Tongue (tissue), 2 donors: ENCODE results near the gene BCAT1. TPM values are rescaled to one million over a fixed set of nuclear protein-coding genes. Genes with fewer than 3 reads are reported as not detected.
A peak's percentile ranks its signal among the peaks of the same experiment; 100 is the strongest.
"Not testable (repeated sequence)": the region's sequence is repeated elsewhere in the genome, so short reads cannot be mapped to it uniquely, and the experiment has no call there.

Source experiments
- DNase-seq: peaks from one replicate; pipeline ENCODE4 v3.0.0-alpha.2; 2015
- total RNA-seq: library from RNA; depleted of rRNA; stranded (reverse); fragments of >200 nt; gene quantifications from one replicate; pipeline ENCODE4 v1.2.3, GENCODE V29; 2014

The BCAT1 gene
- total RNA-seq, 1 donor from 2014 or later, result 29.6 TPM

- DNase-seq, result not testable (repeated sequence)
Observed at GRCh38 chr12:24926080-24926479, 22.8 kb downstream of the BCAT1 start.

DNA sequence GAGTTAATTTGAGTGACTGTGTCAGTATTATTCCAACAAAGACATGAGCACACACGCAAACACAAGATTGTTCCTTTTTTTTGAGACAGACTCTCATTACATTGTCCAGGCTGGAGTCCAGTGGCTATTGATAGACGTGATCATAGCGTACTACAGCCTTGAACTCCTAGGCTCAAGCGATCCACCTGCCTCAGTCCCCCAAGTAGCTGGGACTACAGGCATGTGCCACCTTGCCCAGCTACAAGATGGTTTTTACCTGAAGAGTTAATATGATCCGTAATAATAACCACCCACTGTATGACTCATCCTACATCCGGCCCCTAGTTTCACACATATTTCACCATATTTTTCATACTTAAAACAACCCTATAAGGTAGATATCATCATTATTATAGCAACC, 26.8 kb downstream of the BCAT1 start:
- no peak for DNase-seq

- no peak for DNase-seq
Observed at GRCh38 chr12:24921251-24922038, 27.5 kb downstream of the BCAT1 start.

- no peak for DNase-seq
Observed at GRCh38 chr12:24920141-24920540, 28.8 kb downstream of the BCAT1 start.

GRCh38 chr12:24919346-24920001, 29.4 kb downstream of the BCAT1 start:
- DNase-seq, result no peak

- DNase-seq, result no peak
Observed at GRCh38 chr12:24918596-24918995, 30.3 kb downstream of the BCAT1 start.

DNA sequence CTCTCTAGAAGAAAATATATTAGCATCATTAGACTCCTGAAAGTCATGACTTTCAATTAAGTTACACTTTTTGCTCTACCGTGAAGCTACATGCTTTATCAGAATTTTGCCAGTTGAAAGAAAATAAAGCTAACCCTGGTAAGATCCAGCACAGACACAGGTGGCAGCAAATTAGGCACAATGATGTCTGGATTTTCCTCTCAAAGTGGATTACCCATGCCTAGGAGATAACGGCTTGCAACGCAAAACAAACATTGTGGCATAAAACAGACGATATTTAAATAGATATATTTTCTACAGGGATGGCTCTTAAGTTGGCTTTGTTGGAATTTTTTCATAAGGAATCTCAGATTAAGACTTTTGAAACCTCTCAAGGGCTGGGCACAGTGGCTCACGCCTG, 33.4 kb downstream of the BCAT1 start:
- no peak for DNase-seq

- no peak for DNase-seq
Observed at GRCh38 chr12:24913953-24914352, 34.9 kb downstream of the BCAT1 start.

DNA sequence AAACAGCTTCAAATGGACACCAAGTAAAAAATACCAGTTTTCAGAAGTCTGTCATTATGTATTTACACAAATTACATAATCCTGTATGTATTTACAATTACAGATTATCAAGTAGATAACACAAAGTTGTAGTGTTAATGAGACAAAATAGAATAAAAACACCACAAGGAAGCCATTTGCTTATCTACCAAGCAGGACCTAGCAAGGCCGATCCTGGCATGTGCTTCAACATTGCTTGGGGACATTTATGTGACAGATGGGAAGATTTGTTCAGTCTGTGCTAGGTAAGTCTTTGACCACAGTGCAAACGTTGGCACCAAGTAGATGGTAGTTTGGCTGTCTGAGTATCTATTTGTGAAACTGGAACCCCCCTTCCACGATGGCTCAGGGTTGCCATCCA, 35.8 kb downstream of the BCAT1 start:
- DNase-seq, result no peak

DNA sequence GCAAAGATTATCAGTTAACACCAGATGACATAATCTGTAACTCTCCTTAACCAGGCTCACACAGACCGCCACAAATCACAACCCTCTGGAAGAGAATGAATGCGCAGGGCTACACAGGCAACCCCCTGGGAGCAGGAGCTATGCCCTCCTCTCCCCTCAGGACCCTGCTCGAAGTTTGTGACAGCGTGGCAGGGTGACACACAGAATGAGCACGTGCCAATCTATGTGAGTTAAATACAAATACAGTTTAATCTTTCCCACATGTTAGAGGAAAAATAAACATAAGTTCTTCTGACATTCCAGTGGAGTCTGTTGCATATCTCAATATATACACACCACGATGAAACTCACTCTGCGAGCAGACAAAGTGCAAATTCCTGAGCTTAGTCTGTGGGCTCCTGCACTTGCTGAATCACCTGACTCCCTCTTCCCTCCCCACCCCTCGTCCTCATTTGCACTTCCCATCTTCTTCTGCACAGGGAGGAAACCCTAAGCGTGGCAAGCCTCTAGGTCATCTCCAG, 37.6 kb downstream of the BCAT1 start:
- peak; percentile 16 for DNase-seq

DNA sequence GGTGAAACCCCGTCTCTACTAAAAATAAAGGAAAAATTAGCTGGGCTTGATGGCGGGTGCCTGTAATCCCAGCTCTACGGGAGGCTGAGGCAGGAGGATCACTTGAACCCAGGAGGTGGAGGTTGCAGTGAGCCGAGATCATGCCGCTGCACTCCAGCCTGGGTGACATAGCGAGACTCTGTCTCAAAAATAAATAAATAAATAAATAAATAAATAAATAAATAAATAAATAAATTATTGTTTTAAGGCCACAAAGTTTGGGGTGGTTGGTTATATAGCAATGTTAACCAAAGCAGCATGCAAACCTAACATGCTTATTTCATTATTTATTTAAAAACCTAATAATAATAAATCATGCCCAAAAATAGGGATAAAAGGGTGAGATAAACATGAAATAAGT, 38.7 kb downstream of the BCAT1 start:
- not testable (repeated sequence) for DNase-seq

DNA sequence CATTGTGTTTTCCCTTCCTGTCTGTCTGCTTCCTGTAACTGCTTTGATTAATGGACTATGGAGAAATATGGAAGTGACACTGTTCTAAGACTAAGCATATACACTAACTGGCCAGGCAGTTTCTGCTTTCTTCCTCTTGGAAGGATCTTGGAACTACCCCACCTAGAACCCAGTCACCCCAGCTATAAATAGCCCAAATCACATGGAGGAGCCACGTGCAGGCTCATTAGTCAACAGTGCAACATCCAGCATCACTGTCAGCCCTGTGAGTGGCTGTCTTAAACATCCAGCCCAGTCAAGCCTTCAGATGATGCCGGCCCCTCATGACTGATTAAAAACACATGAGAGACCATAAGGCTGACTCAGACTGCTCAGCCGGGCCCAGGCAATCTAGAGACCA, 39.2 kb downstream of the BCAT1 start:
- DNase-seq, result no peak

DNA sequence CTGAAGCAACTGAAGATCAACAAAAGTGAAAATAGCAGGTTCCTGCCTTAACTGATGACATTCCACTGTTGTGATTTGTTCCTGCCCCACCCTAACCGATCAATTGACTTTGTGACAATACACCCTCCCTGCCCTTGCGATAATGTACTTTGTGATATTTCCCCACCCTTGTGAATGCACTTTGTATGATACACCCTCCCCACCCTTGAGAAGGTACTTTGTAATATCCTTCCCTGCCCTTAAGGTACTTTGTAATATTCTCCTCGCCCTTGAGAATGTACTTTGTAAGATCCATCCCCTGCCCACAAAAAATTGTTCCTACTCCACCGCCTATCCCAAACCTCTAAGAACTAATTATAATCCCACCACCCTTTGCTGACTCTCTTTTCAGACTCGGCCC, 41.4 kb downstream of the BCAT1 start:
- DNase-seq, result no peak

- DNase-seq, result no peak
Observed at GRCh38 chr12:24906141-24906540, 42.8 kb downstream of the BCAT1 start.

DNA sequence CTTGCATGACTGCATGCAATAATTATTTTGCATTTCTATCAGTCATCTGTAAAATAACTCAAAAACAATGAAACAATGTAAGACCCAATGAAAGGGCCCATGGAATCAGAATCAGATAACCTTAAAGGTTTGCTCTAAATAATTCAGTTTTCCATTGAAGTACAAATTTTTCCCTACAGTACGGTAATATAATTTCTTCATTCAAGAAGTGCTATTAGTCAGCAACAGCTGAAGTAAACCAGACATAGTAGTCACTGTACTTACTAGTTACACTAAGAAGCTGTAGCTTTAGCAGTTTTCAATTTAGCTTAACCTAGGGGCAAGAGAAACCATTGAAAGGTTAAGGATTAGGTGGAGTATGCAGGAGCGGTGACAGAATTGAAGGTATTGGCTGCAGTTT, 43.5 kb downstream of the BCAT1 start:
- DNase-seq, result no peak

- DNase-seq, result no peak
Observed at GRCh38 chr12:24904871-24905270, 44.0 kb downstream of the BCAT1 start.

DNA sequence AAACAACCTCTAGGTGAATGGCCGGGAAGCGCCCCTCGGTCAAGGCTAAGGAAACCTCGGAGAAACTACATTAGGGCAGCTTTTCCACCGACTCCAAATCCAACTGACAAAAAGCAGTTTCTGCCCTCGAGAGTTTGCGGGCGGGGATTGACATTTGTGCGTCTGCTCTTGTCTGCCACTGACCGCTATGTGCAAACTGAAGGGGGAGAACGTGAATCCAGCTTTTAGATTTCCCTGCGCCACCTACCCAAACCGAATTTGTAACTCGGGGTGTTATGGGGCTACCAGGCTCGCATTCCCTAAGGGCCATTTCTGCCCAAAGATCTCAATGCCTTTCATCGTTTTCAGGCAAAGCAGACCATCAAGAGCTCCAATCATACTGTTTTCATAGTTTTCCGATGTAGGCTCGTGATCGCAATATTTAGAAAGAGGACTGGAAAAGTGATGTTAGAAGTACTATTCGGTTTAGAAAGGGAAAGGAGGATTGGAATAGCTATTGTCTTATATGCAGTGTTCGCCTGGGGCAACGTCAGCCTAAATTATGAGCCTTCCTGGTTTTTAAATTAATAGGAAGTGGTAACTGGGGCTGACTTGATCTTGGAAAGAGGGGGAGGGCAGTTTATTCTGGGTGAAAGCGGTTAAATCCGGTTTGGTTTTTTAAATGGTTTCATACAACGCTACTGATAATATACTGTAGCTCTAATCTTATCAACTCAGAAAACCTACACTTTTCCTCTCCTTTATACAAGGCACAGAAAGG, 45.4 kb downstream of the BCAT1 start:
- DNase-seq, result no peak

- peak; percentile 36 for DNase-seq
Observed at GRCh38 chr12:24902511-24903328, 46.2 kb downstream of the BCAT1 start.

- peak; percentile 64 for DNase-seq
Observed at GRCh38 chr12:24901576-24902461, 47.1 kb downstream of the BCAT1 start.

GRCh38 chr12:24900196-24900595, 48.7 kb downstream of the BCAT1 start:
- DNase-seq, result no peak

DNA sequence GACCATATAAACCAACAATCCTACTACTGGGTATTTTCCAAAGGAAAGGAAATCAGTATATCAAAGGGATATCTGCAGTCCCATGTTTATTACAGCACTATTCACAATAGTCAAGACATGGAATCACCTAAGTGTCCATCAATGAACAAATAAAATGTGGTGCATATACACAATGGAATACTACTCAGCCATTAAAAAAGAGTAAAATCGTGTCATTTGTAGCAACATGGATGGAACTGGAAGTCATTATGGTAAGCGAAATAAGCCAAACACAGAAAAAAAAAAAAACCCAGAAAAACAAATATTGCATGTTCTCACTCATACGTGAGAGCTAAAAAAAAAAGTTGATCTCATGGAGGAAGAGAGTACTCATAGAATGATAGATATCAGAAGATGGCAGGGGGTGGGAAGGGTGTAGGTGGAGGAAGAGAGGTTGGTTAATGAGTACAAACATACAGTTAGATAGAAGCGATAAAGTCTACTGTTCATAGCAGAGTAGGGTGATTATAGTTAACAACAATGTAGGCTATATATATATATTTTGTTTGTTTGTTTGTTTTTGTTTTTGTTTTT, 49.3 kb downstream of the BCAT1 start:
- DNase-seq, result no peak
